ENCODE data around the gene AMMECR1.
A peak's percentile ranks its signal among the peaks of the same experiment; 100 is the strongest.

AMMECR1 gene

GRCh38 chrX:110212299-110212698, 105.6 kb downstream of the AMMECR1 start:
- DNase-seq (ENCODE audit: low read depth in 2 of 2), result no peak

GRCh38 chrX:110211340-110211739, 106.5 kb downstream of the AMMECR1 start:
- no peak for DNase-seq (ENCODE audit: low read depth in 2 of 2)

- DNase-seq (ENCODE audit: low read depth in 2 of 2), result peak; percentile 76 to 79
Observed at GRCh38 chrX:110210417-110211139, 107.3 kb downstream of the AMMECR1 start.

GRCh38 chrX:110208092-110208491, 109.8 kb downstream of the AMMECR1 start:
- no peak for DNase-seq (ENCODE audit: low read depth in 2 of 2)

- peak in 1 of 2 experiments; percentile 32 for DNase-seq (ENCODE audit: low read depth in 2 of 2)
Observed at GRCh38 chrX:110204986-110205385, 112.9 kb downstream of the AMMECR1 start.

GRCh38 chrX:110201799-110202198, 116.1 kb downstream of the AMMECR1 start:
- no peak for DNase-seq (ENCODE audit: low read depth in 2 of 2)

- DNase-seq (ENCODE audit: low read depth in 2 of 2), result no peak
Observed at GRCh38 chrX:110194977-110195376, 122.9 kb downstream of the AMMECR1 start.

GRCh38 chrX:110192516-110192915, 125.4 kb downstream of the AMMECR1 start:
- DNase-seq (ENCODE audit: low read depth in 2 of 2), result no peak

- no peak for DNase-seq (ENCODE audit: low read depth in 2 of 2)
Observed at GRCh38 chrX:110188701-110189558, 129.0 kb downstream of the AMMECR1 start.

- DNase-seq (ENCODE audit: low read depth in 2 of 2), result no peak
Observed at GRCh38 chrX:110183314-110183713, 134.6 kb downstream of the AMMECR1 start.

GRCh38 chrX:110182865-110183264, 135.0 kb downstream of the AMMECR1 start:
- no peak for DNase-seq (ENCODE audit: low read depth in 2 of 2)

- DNase-seq (ENCODE audit: low read depth in 2 of 2), result no peak
Observed at GRCh38 chrX:110182362-110182761, 135.5 kb downstream of the AMMECR1 start.

GRCh38 chrX:110181459-110182137, 136.3 kb downstream of the AMMECR1 start:
- no peak for DNase-seq (ENCODE audit: low read depth in 2 of 2)

GRCh38 chrX:110180928-110181310, 137.0 kb downstream of the AMMECR1 start:
- DNase-seq (ENCODE audit: low read depth in 2 of 2), result peak in 1 of 2 experiments; percentile 32

GRCh38 chrX:110180176-110180927, 137.5 kb downstream of the AMMECR1 start:
- peak in 1 of 2 experiments; percentile 32 for DNase-seq (ENCODE audit: low read depth in 2 of 2)

GRCh38 chrX:110178179-110178865, 139.6 kb downstream of the AMMECR1 start:
- DNase-seq (ENCODE audit: low read depth in 2 of 2), result no peak

- no peak for DNase-seq (ENCODE audit: low read depth in 2 of 2)
Observed at GRCh38 chrX:110175696-110176095, 142.2 kb downstream of the AMMECR1 start.

GRCh38 chrX:110175146-110175545, 142.7 kb downstream of the AMMECR1 start:
- no peak for DNase-seq (ENCODE audit: low read depth in 2 of 2)

GRCh38 chrX:110173192-110174175, 144.4 kb downstream of the AMMECR1 start:
- no peak for DNase-seq (ENCODE audit: low read depth in 2 of 2)

GRCh38 chrX:110172215-110172614, 145.7 kb downstream of the AMMECR1 start:
- no peak for DNase-seq (ENCODE audit: low read depth in 2 of 2)

Data from fibroblast of skin of left biceps (primary cell).